Aorta (tissue), 5 donors: Measurements from ENCODE around the gene SH2D1B. TPM values are rescaled to one million over a fixed set of nuclear protein-coding genes. Genes with fewer than 3 reads are reported as not detected.

Source experiments
- ATAC-seq: fragments of 200-7000 bp; cut with Tn5 transposase; one replicate; pipeline ENCODE4 v1.9.1; 2022; ENCODE audit warnings: moderate library complexity; ENCODE audit not compliant: low FRiP score
- DNase-seq, 2 donors: peaks; one replicate each; pipeline ENCODE4 v3.0.0-alpha.2; 2020
- H3K27ac ChIP-seq, 2 donors: one replicate each; pipeline ENCODE4 v1.5.1; 2013; ENCODE audit warnings: low read length in 2 of 2, mild to moderate bottlenecking in 2 of 2, moderate library complexity in 2 of 2, control low read depth in 1 of 2, inconsistent platforms in 1 of 2, low read depth in 1 of 2
- H3K27me3 ChIP-seq, 2 donors: one replicate each; pipeline ENCODE4 v1.6.1; 2013; ENCODE audit warnings: control low read depth in 1 of 2, low read length in 1 of 2, mild to moderate bottlenecking in 1 of 2, moderate library complexity in 1 of 2; ENCODE audit not compliant: insufficient read depth in 2 of 2, control insufficient read depth in 1 of 2
- H3K36me3 ChIP-seq, 2 donors: one replicate each; pipeline ENCODE4 v1.6.1; 2013; ENCODE audit warnings: control low read depth in 1 of 2, low read length in 1 of 2, mild to moderate bottlenecking in 1 of 2; ENCODE audit not compliant: insufficient read depth in 2 of 2, control insufficient read depth in 1 of 2
- H3K4me1 ChIP-seq, 2 donors: one replicate each; pipeline ENCODE4 v1.6.1; 2013; ENCODE audit warnings: low read length in 2 of 2, control low read depth in 1 of 2, mild to moderate bottlenecking in 1 of 2, moderate library complexity in 1 of 2; ENCODE audit not compliant: insufficient read depth in 2 of 2, control insufficient read depth in 1 of 2
- H3K4me3 ChIP-seq, 2 donors: one replicate each; pipeline ENCODE4 v1.5.1; 2013; ENCODE audit warnings: low read length in 2 of 2, control low read depth in 1 of 2, mild to moderate bottlenecking in 1 of 2
- H3K9me3 ChIP-seq: one replicate; pipeline ENCODE4 v1.6.1; 2013; ENCODE audit warnings: mild to moderate bottlenecking, low read length; ENCODE audit not compliant: control insufficient read depth
- WGBS, 2 donors: extraction: QIAGEN DNeasy Blood & Tissue Kit; methylation state at CpG; one replicate each; pipeline ENCODE4 v1.1.7; 2013; 5-methylcytosine and 5-hydroxymethylcytosine counted together
- intact Hi-C, 2 donors: fragments of 100-400 bp; cut with DNase I; formaldehyde crosslinking; loops; one replicate each; pipeline versions ENCODE4 v1.14.2 to v1.15.0; 2022
- polyA plus RNA-seq, 2 donors: library from polyadenylated mRNA; stranded (reverse); fragments of 200-250 nt; gene quantifications; one replicate each; pipeline ENCODE4 v1.2.3, GENCODE V29; 2013
- total RNA-seq, 2 donors: library from RNA; stranded (reverse); fragmentation: NEBNext Ultra II Directional; extraction: Animal tissue kit (Norgen Biotek cat#: 25700); gene quantifications; one replicate each; pipeline ENCODE4 v1.2.1, GENCODE V29; 2021
- donor health status: healthy with polysubstance abuse.
- donor health status: Bipolar disorder and iron deficiency.
- donor health status: DM: no; HTN: no; CAD: no.
- donor health status: DM: no; HTN: no; CAD: no.
- donor health status: DM: yes; HTN: yes; CAD: no.

SH2D1B gene
- total and polyA plus RNA-seq, 4 donors, result 0.10 to 1.1 (median 0.54) TPM

- ATAC-seq (peak; percentile 9), DNase-seq (no peak)
- Histone ChIP-seq H3K9me3 (no peaks in the 10 kb centered on the region), H3K4me1 (no peaks in the 10 kb centered on the region), H3K27ac (no peak overlapping the region), H3K4me3 (no peak overlapping the region), H3K27me3 (no peaks in the 10 kb centered on the region), H3K36me3 (no peaks in the 10 kb centered on the region)
- 74 to 77% methylated on average over 15 of the region's 15 CpGs for WGBS, 2 donors
- intact Hi-C loops, result loop anchor here in 1 of 2 donors (5.0 kb wide), 1 partner anchor 333 kb away; no protein-coding TSS in a partner anchor
These were observed 21.3 kb downstream of the SH2D1B start for GRCh38 chr1:162390396-162391185.

GRCh38 chr1:162389971-162390370 lies 22.0 kb downstream of the SH2D1B start:
- Histone ChIP-seq H3K27me3 (no peaks in the 10 kb centered on the region), H3K27ac (no peak overlapping the region), H3K4me3 (no peak overlapping the region), H3K9me3 (no peaks in the 10 kb centered on the region), H3K36me3 (no peaks in the 10 kb centered on the region), H3K4me1 (no peaks in the 10 kb centered on the region)
- intact Hi-C loops, result loop anchor here in 1 of 2 donors (5.0 kb wide), 1 partner anchor 333 kb away; no protein-coding TSS in a partner anchor
- ATAC-seq (no peak), DNase-seq (no peak)
- 66% methylated on average over 9 of the region's 9 CpGs for WGBS, 2 donors

- intact Hi-C loops, result no loop called here
- no peak overlapping the region for H3K27ac ChIP-seq
- no peaks in the 10 kb centered on the region for H3K9me3 ChIP-seq
- no peak for DNase-seq
- 64 to 65% methylated on average over 11 of the region's 11 CpGs for WGBS, 2 donors
- H3K4me1 ChIP-seq, result no peaks in the 10 kb centered on the region
- ATAC-seq, result no peak
- no peaks in the 10 kb centered on the region for H3K27me3 ChIP-seq
- H3K36me3 ChIP-seq, result no peaks in the 10 kb centered on the region
- H3K4me3 ChIP-seq, result no peak overlapping the region
These were observed 22.7 kb downstream of the SH2D1B start for GRCh38 chr1:162389021-162389818.

DNA sequence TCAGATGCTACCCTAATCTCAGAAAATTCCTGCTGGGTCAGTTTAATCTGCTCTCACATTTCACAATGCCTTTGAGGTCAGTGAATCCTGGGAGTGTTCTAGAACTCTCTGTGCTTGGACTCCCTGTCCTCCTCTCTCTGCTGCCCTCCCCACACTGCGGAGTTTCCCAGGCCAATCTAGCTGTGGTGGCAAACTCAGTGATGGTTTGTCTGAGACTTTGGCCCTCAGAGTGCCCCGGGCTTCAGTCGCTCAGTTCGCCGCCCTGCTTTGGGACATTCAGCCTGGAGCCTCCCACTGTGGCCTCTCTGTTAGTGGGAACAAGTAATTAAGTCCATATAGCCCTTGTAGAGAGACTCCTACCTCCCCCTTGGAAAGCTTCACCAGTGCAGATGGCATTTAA lies 23.3 kb downstream of the SH2D1B start:
- no peak overlapping the region for H3K27ac ChIP-seq

GRCh38 chr1:162388083-162388594 lies 23.8 kb downstream of the SH2D1B start:
- no peaks in the 10 kb centered on the region for H3K27me3 ChIP-seq
- ATAC-seq (no peak), DNase-seq (no peak)
- H3K27ac ChIP-seq, result no peak overlapping the region
- H3K9me3 ChIP-seq, result no peaks in the 10 kb centered on the region
- no peaks in the 10 kb centered on the region for H3K36me3 ChIP-seq
- 79 to 82% methylated on average over 8 of the region's 8 CpGs for WGBS, 2 donors
- no peak overlapping the region for H3K4me3 ChIP-seq
- intact Hi-C loops, result no loop called here
- no peaks in the 10 kb centered on the region for H3K4me1 ChIP-seq

More for the DNA sequence above, 23.3 kb downstream of the SH2D1B start:
- Histone ChIP-seq H3K27me3 (no peaks in the 10 kb centered on the region), H3K9me3 (no peaks in the 10 kb centered on the region), H3K4me1 (no peaks in the 10 kb centered on the region), H3K36me3 (no peaks in the 10 kb centered on the region), H3K4me3 (no peak overlapping the region)
- ATAC-seq, result no peak
- no peak for DNase-seq
- intact Hi-C loops, result no loop called here
- 80 to 84% methylated on average over 5 of the region's 5 CpGs for WGBS, 2 donors

GRCh38 chr1:162387226-162388082 lies 24.5 kb downstream of the SH2D1B start:
- H3K4me1 ChIP-seq, result no peaks in the 10 kb centered on the region
- H3K4me3 ChIP-seq, result no peak overlapping the region
- H3K36me3 ChIP-seq, result no peaks in the 10 kb centered on the region
- ATAC-seq (no peak), DNase-seq (no peak)
- H3K9me3 ChIP-seq, result no peaks in the 10 kb centered on the region
- WGBS, 2 donors, result 71 to 76% methylated on average over 20 of the region's 20 CpGs
- intact Hi-C loops, result no loop called here
- no peak overlapping the region for H3K27ac ChIP-seq
- no peaks in the 10 kb centered on the region for H3K27me3 ChIP-seq

DNA sequence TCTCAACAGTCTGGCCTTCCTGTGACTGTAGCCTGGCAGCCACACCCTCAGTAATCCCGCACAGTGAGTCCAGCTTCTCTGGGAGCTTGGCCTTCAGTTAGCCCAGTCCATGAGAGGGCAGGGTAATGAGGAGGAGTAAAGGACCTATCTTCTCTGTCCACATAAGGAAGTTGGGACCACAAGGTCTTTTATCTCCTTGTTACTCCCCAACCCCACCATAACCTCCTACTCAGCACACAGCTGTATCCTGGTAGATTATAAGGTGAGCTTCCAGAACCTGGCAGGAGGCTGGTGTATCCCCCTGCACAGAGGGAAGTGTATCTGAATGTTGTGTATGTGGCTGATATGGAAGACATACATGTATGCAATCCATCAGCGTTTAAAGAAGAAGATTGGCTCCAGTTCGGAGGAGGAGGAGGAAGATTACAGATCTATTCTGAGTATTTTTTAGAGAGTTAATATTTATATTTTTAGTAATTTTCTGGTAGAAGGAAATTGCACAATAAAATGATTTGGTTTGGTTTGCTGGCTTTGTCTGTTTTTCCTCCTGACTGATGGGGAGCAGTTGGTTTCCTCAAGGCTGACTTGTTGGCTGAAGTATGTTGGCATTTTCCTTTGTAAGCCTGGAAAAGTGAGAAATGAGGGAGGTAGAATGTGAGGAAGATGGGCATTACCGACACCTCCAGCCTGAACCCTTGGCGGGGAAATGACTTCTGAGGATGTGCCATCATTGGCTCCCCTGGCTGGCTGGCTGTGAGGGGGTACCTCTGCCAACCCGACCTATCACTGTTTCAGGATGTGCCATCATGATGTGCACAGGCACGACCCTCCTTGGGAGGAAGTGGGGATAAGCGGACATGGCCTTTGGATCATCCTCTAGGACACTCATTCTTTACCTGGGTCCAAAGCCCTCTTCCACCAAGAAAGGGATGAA lies 25.4 kb downstream of the SH2D1B start:
- Histone ChIP-seq H3K4me3 (no peak overlapping the region), H3K27me3 (no peaks in the 10 kb centered on the region), H3K27ac (no peak overlapping the region), H3K9me3 (no peaks in the 10 kb centered on the region), H3K36me3 (no peaks in the 10 kb centered on the region), H3K4me1 (no peaks in the 10 kb centered on the region)
- DNase-seq (no peak), ATAC-seq (no peak)
- intact Hi-C loops, result no loop called here
- WGBS, 2 donors, result 83 to 85% methylated on average over 8 of the region's 8 CpGs
